Testis (tissue), 2 donors: ENCODE measurements around the gene AGAP2.

ENCODE experiments used
- CTCF ChIP-seq, 3 experiments: fragments of 450-650 bp in 2 of 3; fragments of 200-600 bp in 1 of 3; sonication (generic) in 1 of 3; IDR thresholded peaks; one replicate each; pipeline ENCODE4 v1.5.1; 2016 to 2019; ENCODE audit warnings: antibody characterized with exemption in 3 of 3, mild to moderate bottlenecking in 2 of 3, moderate library complexity in 1 of 3
- POLR2A ChIP-seq: fragments of 450-650 bp; IDR thresholded peaks from one replicate; pipeline ENCODE4 v1.6.1; 2017; ENCODE audit warnings: antibody characterized with exemption, mild to moderate bottlenecking, moderate library complexity

DNA sequence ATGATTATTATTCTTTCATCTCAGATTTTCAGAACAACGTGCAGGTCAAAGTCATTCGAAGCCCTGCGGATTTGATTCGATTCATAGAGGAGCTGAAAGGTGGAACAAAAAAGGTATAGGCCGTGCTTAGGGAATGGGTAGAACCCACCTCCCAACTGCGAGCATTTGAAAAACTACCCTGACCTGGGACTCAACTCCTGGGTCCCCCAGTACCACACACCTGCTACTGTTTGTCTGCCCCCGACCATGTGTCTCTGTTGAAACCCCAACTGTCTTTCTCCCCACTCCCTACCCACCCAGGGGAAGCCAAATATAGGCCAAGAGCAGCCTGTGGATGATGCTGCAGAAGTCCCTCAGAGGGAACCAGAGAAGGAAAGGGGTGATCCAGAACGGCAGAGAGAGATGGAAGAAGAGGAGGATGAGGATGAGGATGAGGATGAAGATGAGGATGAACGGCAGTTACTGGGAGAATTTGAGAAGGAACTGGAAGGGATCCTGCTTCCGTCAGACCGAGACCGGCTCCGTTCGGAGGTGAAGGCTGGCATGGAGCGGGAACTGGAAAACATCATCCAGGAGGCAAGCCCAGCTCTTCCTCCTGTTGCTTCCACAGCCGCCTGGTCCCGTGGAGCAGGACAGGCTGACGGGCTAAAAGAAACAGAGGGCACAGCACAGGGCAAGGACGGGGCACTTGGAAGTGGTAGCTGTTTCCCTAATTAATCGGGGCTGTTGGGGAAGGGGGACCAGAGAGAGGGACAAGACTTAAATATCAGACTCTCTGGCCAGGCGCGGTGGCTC is 20.5 kb downstream of the AGAP2 start:
- TF ChIP-seq CTCF (IDR thresholded peaks at IDR 0.05) (no peak), POLR2A (no peak)
